ENCODE measurements around the gene GSTM3. TPM values are rescaled to one million over a fixed set of nuclear protein-coding genes. Genes with fewer than 3 reads are reported as not detected.
"Not testable (repeated sequence)": the region's sequence is repeated elsewhere in the genome, so short reads cannot be mapped to it uniquely, and the experiment has no call there.

The GSTM3 gene
- total and polyA plus RNA-seq, 2 donors: 14.8 to 35.5 TPM

GRCh38 chr1:109757936-109758786, 17.3 kb upstream of the GSTM3 start:
- 98% methylated on average over 13 of the region's 13 CpGs for WGBS
- Histone ChIP-seq H3K4me1 (ENCODE audit: control insufficient read depth in 2 of 2, insufficient read depth in 2 of 2, low read length in 2 of 2) (no peaks in the 10 kb centered on the region), H3K9me3 (ENCODE audit: control insufficient read depth in 2 of 2, insufficient read depth in 1 of 2, low read length in 1 of 2) (no peaks in the 10 kb centered on the region), H3K4me3 (ENCODE audit: low read length in 2 of 2) (no peak overlapping the region), H3K36me3 (ENCODE audit: control insufficient read depth in 2 of 2, insufficient read depth in 2 of 2, low read length in 1 of 2) (no peaks in the 10 kb centered on the region), H3K27me3 (ENCODE audit: control insufficient read depth in 2 of 2, insufficient read depth in 1 of 2, low read length in 1 of 2) (no peaks in the 10 kb centered on the region), H3K27ac (ENCODE audit: low read depth in 1 of 2, low read length in 1 of 2) (no peak overlapping the region)
- no peak for DNase-seq (ENCODE audit: low read depth in 6 of 9, low spot score in 9 of 9)

DNA sequence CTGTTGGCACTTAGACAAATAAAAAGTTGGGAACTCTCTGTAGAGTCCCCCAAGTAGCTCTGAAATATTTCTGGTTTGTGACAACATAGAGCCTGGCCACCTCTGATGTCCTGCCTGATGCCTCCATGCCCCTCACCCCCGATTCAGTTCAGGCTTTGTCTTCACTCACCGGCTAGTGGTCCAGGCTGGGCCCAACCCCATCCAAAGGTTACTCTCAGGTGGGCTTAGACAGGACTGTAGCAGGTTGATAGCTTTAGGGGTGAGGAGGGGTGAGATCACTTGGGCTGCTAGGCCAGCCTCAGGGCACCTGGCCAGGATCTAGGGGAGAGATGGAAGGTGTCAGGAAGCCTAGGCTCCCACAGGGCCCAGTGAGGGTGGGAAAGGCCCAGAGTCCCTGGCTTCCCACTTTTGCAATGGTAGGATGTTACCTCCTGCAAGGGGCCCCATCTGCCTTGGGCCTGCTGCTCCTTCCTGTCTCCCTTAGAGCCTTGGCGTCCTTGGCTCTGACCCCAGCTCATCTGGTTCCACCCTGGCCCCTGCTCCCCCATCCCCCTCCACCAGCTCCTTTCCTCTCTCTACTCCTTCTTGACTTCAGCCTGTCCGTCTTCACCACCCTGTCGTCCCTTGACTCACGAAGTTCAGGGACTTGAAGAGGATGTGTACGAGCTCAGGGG, 16.1 kb upstream of the GSTM3 start:
- Histone ChIP-seq H3K36me3 (ENCODE audit: control insufficient read depth in 2 of 2, insufficient read depth in 2 of 2, low read length in 1 of 2) (no peaks in the 10 kb centered on the region), H3K27ac (ENCODE audit: low read depth in 1 of 2, low read length in 1 of 2) (no peak overlapping the region), H3K4me3 (ENCODE audit: low read length in 2 of 2) (no peak overlapping the region), H3K9me3 (ENCODE audit: control insufficient read depth in 2 of 2, insufficient read depth in 1 of 2, low read length in 1 of 2) (no peaks in the 10 kb centered on the region), H3K27me3 (ENCODE audit: control insufficient read depth in 2 of 2, insufficient read depth in 1 of 2, low read length in 1 of 2) (no peaks in the 10 kb centered on the region), H3K4me1 (ENCODE audit: control insufficient read depth in 2 of 2, insufficient read depth in 2 of 2, low read length in 2 of 2) (no peaks in the 10 kb centered on the region)
- WGBS: 96% methylated on average over 7 of the region's 7 CpGs
- no peak for DNase-seq (ENCODE audit: low read depth in 6 of 9, low spot score in 9 of 9)

GRCh38 chr1:109756325-109756724, 15.5 kb upstream of the GSTM3 start:
- not testable (repeated sequence) for H3K9me3 ChIP-seq (ENCODE audit: control insufficient read depth in 2 of 2, insufficient read depth in 1 of 2, low read length in 1 of 2); H3K4me3 ChIP-seq (ENCODE audit: low read length in 2 of 2); H3K4me1 ChIP-seq (ENCODE audit: control insufficient read depth in 2 of 2, insufficient read depth in 2 of 2, low read length in 2 of 2); DNase-seq (ENCODE audit: low read depth in 6 of 9, low spot score in 9 of 9); H3K27ac ChIP-seq (ENCODE audit: low read depth in 1 of 2, low read length in 1 of 2); H3K27me3 ChIP-seq (ENCODE audit: control insufficient read depth in 2 of 2, insufficient read depth in 1 of 2, low read length in 1 of 2); H3K36me3 ChIP-seq (ENCODE audit: control insufficient read depth in 2 of 2, insufficient read depth in 2 of 2, low read length in 1 of 2)
- WGBS: 95% methylated on average over 5 of the region's 5 CpGs

DNA sequence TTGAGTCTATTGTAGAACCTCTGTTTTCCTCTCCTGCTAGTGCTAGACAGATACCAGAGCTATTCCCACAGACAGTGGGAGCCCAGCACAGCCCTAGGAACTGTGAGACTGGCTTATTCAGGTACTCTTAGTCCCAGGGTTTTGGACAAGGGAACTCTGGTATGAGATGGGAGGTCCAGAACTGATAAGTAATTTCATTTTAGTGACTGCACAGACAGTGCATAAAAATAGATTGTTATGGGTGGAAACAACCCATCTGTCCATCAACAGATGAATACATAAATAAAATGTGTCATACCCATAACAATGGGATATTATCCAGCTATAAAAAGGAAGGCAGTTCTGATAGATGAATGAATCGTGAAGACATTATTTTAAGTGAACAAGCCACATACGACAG, 13.9 kb upstream of the GSTM3 start:
- Histone ChIP-seq H3K27me3 (ENCODE audit: control insufficient read depth in 2 of 2, insufficient read depth in 1 of 2, low read length in 1 of 2) (peaks cover 0 to 3% of the 10 kb centered on the region in 2 donors), H3K9me3 (ENCODE audit: control insufficient read depth in 2 of 2, insufficient read depth in 1 of 2, low read length in 1 of 2) (no peaks in the 10 kb centered on the region), H3K27ac (ENCODE audit: low read depth in 1 of 2, low read length in 1 of 2) (no peak overlapping the region), H3K4me1 (ENCODE audit: control insufficient read depth in 2 of 2, insufficient read depth in 2 of 2, low read length in 2 of 2) (no peaks in the 10 kb centered on the region), H3K4me3 (ENCODE audit: low read length in 2 of 2) (no peak overlapping the region), H3K36me3 (ENCODE audit: control insufficient read depth in 2 of 2, insufficient read depth in 2 of 2, low read length in 1 of 2) (no peaks in the 10 kb centered on the region)
- DNase-seq (ENCODE audit: low read depth in 6 of 9, low spot score in 9 of 9): no peak
- WGBS: 96% methylated on average over 2 of the region's 2 CpGs

DNA sequence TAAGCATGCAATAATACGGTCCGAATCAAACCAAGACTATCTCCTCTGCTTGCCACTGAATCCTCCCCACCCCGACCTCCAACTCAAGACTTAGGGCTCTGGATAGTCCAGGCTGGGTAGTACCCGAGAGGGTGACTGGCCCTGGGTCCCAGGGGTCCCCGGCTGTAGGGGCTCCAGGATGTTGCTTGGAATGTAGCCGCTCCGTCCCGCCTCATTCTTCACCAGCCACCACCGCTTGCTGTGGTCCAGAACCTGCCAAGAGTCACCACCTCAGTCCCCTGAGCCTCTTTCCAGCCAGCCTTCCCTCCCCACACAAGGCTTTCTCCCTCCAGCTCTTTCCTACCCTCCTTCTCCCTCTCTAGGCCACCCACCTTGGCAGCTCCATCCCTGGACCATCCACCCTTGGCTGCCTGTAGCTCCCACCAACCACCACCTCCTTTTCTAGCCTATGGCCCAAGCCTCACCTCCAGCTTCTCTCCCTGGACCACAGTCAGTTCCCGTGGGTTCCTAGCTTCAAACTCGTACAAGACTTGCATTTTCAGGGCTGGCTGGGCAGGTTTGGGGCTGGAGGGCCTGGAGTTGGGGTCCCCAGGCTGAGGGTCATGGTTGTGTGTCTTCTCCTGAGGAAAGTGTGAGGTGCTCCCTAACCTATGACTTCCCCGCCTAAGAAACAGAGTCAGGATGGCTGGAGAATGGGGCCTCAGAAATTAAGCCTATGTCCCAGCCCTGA, 10.9 kb upstream of the GSTM3 start:
- 94% methylated on average over 12 of the region's 12 CpGs for WGBS
- Histone ChIP-seq H3K4me1 (ENCODE audit: control insufficient read depth in 2 of 2, insufficient read depth in 2 of 2, low read length in 2 of 2) (no peaks in the 10 kb centered on the region), H3K27me3 (ENCODE audit: control insufficient read depth in 2 of 2, insufficient read depth in 1 of 2, low read length in 1 of 2) (peaks cover 0 to 3% of the 10 kb centered on the region in 2 donors), H3K36me3 (ENCODE audit: control insufficient read depth in 2 of 2, insufficient read depth in 2 of 2, low read length in 1 of 2) (no peaks in the 10 kb centered on the region), H3K4me3 (ENCODE audit: low read length in 2 of 2) (no peak overlapping the region), H3K27ac (ENCODE audit: low read depth in 1 of 2, low read length in 1 of 2) (no peak overlapping the region), H3K9me3 (ENCODE audit: control insufficient read depth in 2 of 2, insufficient read depth in 1 of 2, low read length in 1 of 2) (no peaks in the 10 kb centered on the region)
- DNase-seq (ENCODE audit: low read depth in 6 of 9, low spot score in 9 of 9): no peak

DNA sequence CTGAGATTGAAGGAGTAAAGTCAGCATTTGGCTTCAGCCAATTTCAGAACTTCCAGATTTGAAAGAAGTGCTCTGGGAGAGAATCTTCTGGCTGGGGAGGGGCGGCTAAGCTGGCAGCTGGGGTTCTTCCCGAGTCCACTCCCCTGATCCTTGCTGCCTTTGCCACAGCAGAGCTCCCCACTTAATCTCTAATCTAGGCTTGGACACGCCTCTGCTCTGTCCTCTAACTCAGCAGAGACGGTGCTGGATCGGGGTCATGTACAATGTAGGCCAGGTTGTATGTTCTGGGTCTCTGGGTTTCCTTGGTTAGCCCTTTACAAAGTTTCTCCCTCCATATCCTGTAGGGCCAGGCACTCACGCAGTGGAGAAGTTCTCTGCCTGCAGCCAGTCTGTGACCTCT, 10.1 kb upstream of the GSTM3 start:
- DNase-seq (ENCODE audit: low read depth in 6 of 9, low spot score in 9 of 9): no peak
- no peaks in the 10 kb centered on the region for H3K36me3 ChIP-seq (ENCODE audit: control insufficient read depth in 2 of 2, insufficient read depth in 2 of 2, low read length in 1 of 2)
- 98% methylated on average over 6 of the region's 6 CpGs for WGBS

DNA sequence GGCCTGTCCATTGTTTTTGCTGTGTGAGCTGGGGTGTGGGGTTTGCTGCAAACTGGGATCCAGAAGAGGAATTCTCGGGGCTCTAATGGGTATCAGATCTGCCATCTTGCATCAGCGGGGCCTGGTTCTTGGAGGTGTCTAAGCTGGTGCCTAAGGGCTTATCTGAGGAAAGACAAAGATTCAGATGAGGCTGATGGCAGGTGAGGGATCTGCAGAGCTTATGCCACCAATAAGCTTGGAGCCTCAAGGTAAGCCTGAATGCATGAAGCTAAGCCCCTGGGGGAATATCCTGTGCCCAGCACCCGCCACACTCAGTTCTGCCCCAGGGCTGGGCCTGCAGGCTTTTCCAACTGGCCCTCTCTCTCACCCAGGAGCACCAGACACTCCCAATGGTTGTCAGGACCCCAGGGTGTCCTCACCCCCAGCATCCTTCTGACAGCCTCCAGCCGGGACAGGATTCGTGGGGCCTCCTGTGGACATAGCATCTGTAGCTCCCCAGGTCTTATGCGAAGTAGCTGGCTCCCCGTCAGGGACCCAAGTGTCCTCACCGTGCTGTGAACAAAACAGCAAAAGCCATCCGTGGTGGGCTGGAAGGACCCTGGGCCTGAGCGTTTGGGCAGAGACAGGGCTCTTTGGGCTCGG, 9.5 kb upstream of the GSTM3 start:
- H3K9me3 ChIP-seq (ENCODE audit: control insufficient read depth in 2 of 2, insufficient read depth in 1 of 2, low read length in 1 of 2): no peaks in the 10 kb centered on the region
- H3K27ac ChIP-seq (ENCODE audit: low read depth in 1 of 2, low read length in 1 of 2): no peak overlapping the region
- no peak for DNase-seq (ENCODE audit: low read depth in 6 of 9, low spot score in 9 of 9)
- H3K4me1 ChIP-seq (ENCODE audit: control insufficient read depth in 2 of 2, insufficient read depth in 2 of 2, low read length in 2 of 2): no peaks in the 10 kb centered on the region
- no peaks in the 10 kb centered on the region for H3K36me3 ChIP-seq (ENCODE audit: control insufficient read depth in 2 of 2, insufficient read depth in 2 of 2, low read length in 1 of 2)
- no peak overlapping the region for H3K4me3 ChIP-seq (ENCODE audit: low read length in 2 of 2)
- 93% methylated on average over 11 of the region's 11 CpGs for WGBS
- peaks cover 0 to 3% of the 10 kb centered on the region in 2 donors for H3K27me3 ChIP-seq (ENCODE audit: control insufficient read depth in 2 of 2, insufficient read depth in 1 of 2, low read length in 1 of 2)

More for the DNA sequence above, 10.1 kb upstream of the GSTM3 start:
- Histone ChIP-seq H3K4me3 (ENCODE audit: low read length in 2 of 2) (no peak overlapping the region), H3K9me3 (ENCODE audit: control insufficient read depth in 2 of 2, insufficient read depth in 1 of 2, low read length in 1 of 2) (no peaks in the 10 kb centered on the region), H3K27ac (ENCODE audit: low read depth in 1 of 2, low read length in 1 of 2) (no peak overlapping the region), H3K4me1 (ENCODE audit: control insufficient read depth in 2 of 2, insufficient read depth in 2 of 2, low read length in 2 of 2) (no peaks in the 10 kb centered on the region), H3K27me3 (ENCODE audit: control insufficient read depth in 2 of 2, insufficient read depth in 1 of 2, low read length in 1 of 2) (peaks cover 0 to 3% of the 10 kb centered on the region in 2 donors)

DNA sequence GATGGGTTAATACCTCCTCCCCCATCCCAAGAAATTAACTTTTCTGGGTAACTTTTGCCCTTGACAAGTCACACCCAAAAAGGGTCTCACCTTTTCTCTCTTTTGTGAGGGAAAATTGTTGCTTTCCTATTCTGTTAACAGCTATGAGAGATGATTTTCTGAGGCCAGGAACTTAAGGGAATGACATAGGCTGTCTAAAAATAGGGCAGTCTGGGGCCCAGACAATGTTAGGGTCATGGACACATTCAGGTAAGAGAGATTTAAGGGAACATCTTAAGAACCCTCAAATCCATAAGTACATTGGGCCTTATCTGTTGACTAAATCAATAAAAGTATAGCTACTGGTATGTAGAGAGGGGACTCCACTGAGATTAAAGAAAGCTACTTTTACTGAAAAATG, 8.4 kb upstream of the GSTM3 start:
- no peak overlapping the region for H3K4me3 ChIP-seq (ENCODE audit: low read length in 2 of 2)
- peaks cover 0 to 3% of the 10 kb centered on the region in 2 donors for H3K27me3 ChIP-seq (ENCODE audit: control insufficient read depth in 2 of 2, insufficient read depth in 1 of 2, low read length in 1 of 2)
- H3K27ac ChIP-seq (ENCODE audit: low read depth in 1 of 2, low read length in 1 of 2): no peak overlapping the region
- no peak for DNase-seq (ENCODE audit: low read depth in 6 of 9, low spot score in 9 of 9)
- no peaks in the 10 kb centered on the region for H3K36me3 ChIP-seq (ENCODE audit: control insufficient read depth in 2 of 2, insufficient read depth in 2 of 2, low read length in 1 of 2)
- no peaks in the 10 kb centered on the region for H3K4me1 ChIP-seq (ENCODE audit: control insufficient read depth in 2 of 2, insufficient read depth in 2 of 2, low read length in 2 of 2)
- H3K9me3 ChIP-seq (ENCODE audit: control insufficient read depth in 2 of 2, insufficient read depth in 1 of 2, low read length in 1 of 2): no peaks in the 10 kb centered on the region
